GM12878 (cell line): ENCODE results near the gene ZMIZ2. TPM values are rescaled to one million over a fixed set of nuclear protein-coding genes. Genes with fewer than 3 reads are reported as not detected.

Experiments used
- ATAC-seq: fragments of 200-7000 bp; cut with Tn5 transposase; 3 replicates; pipeline ENCODE4 v1.9.1; 2020; ENCODE audit warnings: mild to moderate bottlenecking, moderate library complexity
- BruUV-seq: library from RNA; stranded (reverse); fragments of 400-500 nt; replicated peaks from 2 replicates; lab custom pipeline; 2021; lab: Mats Ljungman, UMichigan
- CTCF ChIA-PET: fragments of 300-600 bp; sonication (Branson Sonifier 250); formaldehyde crosslinking; extraction: SDS; loops from one replicate; lab custom pipeline; 2021; ENCODE audit warnings: inconsistent platforms; lab: Yijun Ruan, JAX
- POLR2A ChIA-PET: fragments of 350-600 bp; formaldehyde crosslinking; extraction: SDS; loops from one replicate; lab custom pipeline; 2021; ENCODE audit warnings: inconsistent platforms; lab: Charles Lee
- RAD21 ChIA-PET: fragments of 300-600 bp; sonication (Branson Sonifier 250); formaldehyde crosslinking; loops from one replicate; lab custom pipeline; 2023; ENCODE audit warnings: antibody characterized with exemption; ENCODE audit not compliant: unreplicated experiment; lab: Charles Lee
- SMC1A ChIA-PET: fragments of 300-600 bp; sonication (Branson Sonifier 250); formaldehyde crosslinking; loops from one replicate; lab custom pipeline; 2023; ENCODE audit not compliant: unreplicated experiment, uncharacterized antibody; lab: Charles Lee
- DNase-seq: peaks from one replicate; pipeline ENCODE4 v3.0.0-alpha.2; 2011; ENCODE audit warnings: low read depth, low spot score
- FAIRE-seq: peaks from 3 replicates; lab custom pipeline; 2011; peaks lifted over from hg19 to GRCh38; lab: Jason Lieb, UNC
- H2AFZ ChIP-seq: 2 replicates; pipeline ENCODE4 v1.6.0; 2011; ENCODE audit warnings: low read depth, low read length, control low read depth; ENCODE audit not compliant: control insufficient read depth
- H3K27ac ChIP-seq: 2 replicates; pipeline ENCODE4 v1.5.1; 2011; ENCODE audit warnings: control low read depth; ENCODE audit not compliant: control insufficient read depth, insufficient read depth
- H3K27me3 ChIP-seq, 2 experiments: replicated peaks in 1 of 2; 2 replicates each; pipeline versions ENCODE4 v1.6.0 to v1.6.1; 2011; ENCODE audit warnings: low read length in 1 of 2; ENCODE audit not compliant: control insufficient read depth in 2 of 2, insufficient read depth in 2 of 2
- H3K36me3 ChIP-seq, 2 experiments: 2 replicates each; pipeline ENCODE4 v1.5.1; 2011; ENCODE audit warnings: low read length in 1 of 2; ENCODE audit not compliant: control insufficient read depth in 2 of 2, insufficient read depth in 2 of 2
- H3K4me1 ChIP-seq: 2 replicates; pipeline ENCODE4 v1.6.1; 2011; ENCODE audit warnings: mild to moderate bottlenecking, low read length, moderate library complexity, mixed read lengths; ENCODE audit not compliant: control insufficient read depth, insufficient read depth
- H3K4me2 ChIP-seq: 2 replicates; pipeline ENCODE4 v1.6.0; 2011; ENCODE audit warnings: control low read depth; ENCODE audit not compliant: control insufficient read depth, insufficient read depth
- H3K4me3 ChIP-seq: fragments of 200-600 bp; sonication (generic); 2 replicates; pipeline ENCODE4 v1.5.1; 2016
- H3K79me2 ChIP-seq: 2 replicates; pipeline ENCODE4 v1.6.0; 2011; ENCODE audit warnings: low read length; ENCODE audit not compliant: control insufficient read depth, insufficient read depth
- H3K9ac ChIP-seq: 2 replicates; pipeline ENCODE4 v1.8.0; 2011; ENCODE audit warnings: low read length, control low read depth, mixed read lengths; ENCODE audit not compliant: control insufficient read depth, insufficient read depth
- H3K9me3 ChIP-seq: replicated peaks from 3 replicates; pipeline ENCODE4 v1.5.1; 2011; ENCODE audit warnings: mild to moderate bottlenecking, low read length; ENCODE audit not compliant: control insufficient read depth, insufficient read depth
- H4K20me1 ChIP-seq: 2 replicates; pipeline ENCODE4 v1.6.0; 2011; ENCODE audit not compliant: control insufficient read depth, insufficient read depth
- CEBPB ChIP-seq, 2 experiments: fragments of 150-350 bp in 1 of 2; IDR thresholded peaks; 2 replicates each; pipeline ENCODE4 v1.6.1; 2012 to 2014; ENCODE audit warnings: low read depth in 2 of 2, low read length in 2 of 2, borderline replicate concordance in 1 of 2, inconsistent platforms in 1 of 2
- CHD4 ChIP-seq: fragments of 200-600 bp; sonication (generic); IDR thresholded peaks from 2 replicates; pipeline ENCODE4 v1.6.1; 2016; ENCODE audit warnings: mild to moderate bottlenecking
- DPF2 ChIP-seq: fragments of 450-650 bp; IDR thresholded peaks from 2 replicates; pipeline ENCODE4 v1.6.1; 2017; ENCODE audit warnings: mild to moderate bottlenecking
- ETV6 ChIP-seq, 2 experiments: fragments of 450-650 bp in 1 of 2; IDR thresholded peaks in 1 of 2; conservative IDR thresholded peaks in 1 of 2; 2 replicates each; pipeline ENCODE4 v1.6.1; 2014; ENCODE audit warnings: antibody characterized with exemption in 1 of 2, borderline replicate concordance in 1 of 2, low read depth in 1 of 2, mild to moderate bottlenecking in 1 of 2, moderate library complexity in 1 of 2
- EZH2 ChIP-seq: IDR thresholded peaks from 2 replicates; pipeline ENCODE4 v1.6.1; 2012; ENCODE audit warnings: low read depth, mild to moderate bottlenecking, control low read depth, inconsistent platforms, low read length, borderline replicate concordance; ENCODE audit not compliant: control insufficient read depth
- KLF5 ChIP-seq: fragments of 450-650 bp; IDR thresholded peaks from 2 replicates; pipeline ENCODE4 v1.6.1; 2014; ENCODE audit warnings: mild to moderate bottlenecking; ENCODE audit not compliant: partially characterized antibody
- NR2C2 ChIP-seq: IDR thresholded peaks from 2 replicates; pipeline ENCODE4 v1.6.1; 2011; ENCODE audit warnings: borderline replicate concordance, low read depth; ENCODE audit not compliant: control insufficient read depth, insufficient read length
- NR2F1 ChIP-seq: fragments of 450-650 bp; conservative IDR thresholded peaks from 2 replicates; pipeline ENCODE4 v1.6.1; 2017; ENCODE audit warnings: mild to moderate bottlenecking
- SREBF1 ChIP-seq: IDR thresholded peaks from 2 replicates; pipeline ENCODE4 v1.6.1; 2012; ENCODE audit warnings: mild to moderate bottlenecking, low read length
- SREBF2 ChIP-seq: IDR thresholded peaks from 2 replicates; pipeline ENCODE4 v1.6.1; 2012; ENCODE audit warnings: mild to moderate bottlenecking, low read length
- SUPT20H ChIP-seq: IDR thresholded peaks from 2 replicates; pipeline ENCODE4 v1.6.1; 2011; ENCODE audit warnings: low read depth, mild to moderate bottlenecking, low read length, moderate library complexity, borderline replicate concordance; ENCODE audit not compliant: control insufficient read depth
- WGBS: methylation state at CpG from one replicate; pipeline ENCODE4 v1.1.6; 2016; ENCODE audit warnings: low lambda C conversion rate; ENCODE audit not compliant: insufficient replicate concordance, insufficient coverage; ENCODE audit errors: missing lambda C conversion rate; 5-methylcytosine and 5-hydroxymethylcytosine counted together
- in situ Hi-C: fragments of 300-500 bp; cut with MboI; formaldehyde crosslinking; loops from 9 replicates; pipeline ENCODE4 v1.14.3; 2018; ENCODE audit warnings: mixed read lengths
- intact Hi-C: fragments of 100-400 bp; cut with micrococcal nuclease; formaldehyde crosslinking; loops from one replicate; pipeline ENCODE4 v1.14.2; 2022; ENCODE audit not compliant: unreplicated experiment
- polyA plus RNA-seq, 11 experiments: library from polyadenylated mRNA; depleted of rRNA in 4 of 11; unstranded in 6 of 11; stranded (reverse) in 5 of 11; fragments of >200 nt; fragmentation: Nextera tagmentation in 4 of 11; fragmentation: Illumina TruSeq in 1 of 11; extraction: Ambion mirVana in 4 of 11; extraction: Trizol in 1 of 11; gene quantifications; 1 replicate in 1 of 11; 2 replicates in 10 of 11; pipeline versions ENCODE4 v1.2.1 to v1.2.3, GENCODE V29; 2011 to 2016; ENCODE audit warnings: inconsistent platforms in 2 of 11, missing spikeins in 2 of 11, low read depth in 1 of 11
- total RNA-seq, 4 experiments: library from RNA; depleted of rRNA in 3 of 4; stranded (reverse); fragments of >200 nt in 3 of 4; fragmentation: Illumina TruSeq in 1 of 4; extraction: Trizol in 1 of 4; gene quantifications; 2 replicates each; pipeline versions ENCODE4 v1.2.1 to v1.2.3, GENCODE V29; 2013 to 2021
- TF ChIP-seq, protein P1 (sequence below): IDR thresholded peaks from 2 replicates; pipeline ENCODE4 v1.6.1; 2012; ENCODE audit warnings: low read depth, low read length, improper control_type of control experiment

The ZMIZ2 gene
- total and polyA plus RNA-seq, 10 of the 15 experiments (the other 5 are each of a cell fraction or from before 2014, with no cell fraction given), result 0.71 to 158 (median 17.0) TPM

DNA sequence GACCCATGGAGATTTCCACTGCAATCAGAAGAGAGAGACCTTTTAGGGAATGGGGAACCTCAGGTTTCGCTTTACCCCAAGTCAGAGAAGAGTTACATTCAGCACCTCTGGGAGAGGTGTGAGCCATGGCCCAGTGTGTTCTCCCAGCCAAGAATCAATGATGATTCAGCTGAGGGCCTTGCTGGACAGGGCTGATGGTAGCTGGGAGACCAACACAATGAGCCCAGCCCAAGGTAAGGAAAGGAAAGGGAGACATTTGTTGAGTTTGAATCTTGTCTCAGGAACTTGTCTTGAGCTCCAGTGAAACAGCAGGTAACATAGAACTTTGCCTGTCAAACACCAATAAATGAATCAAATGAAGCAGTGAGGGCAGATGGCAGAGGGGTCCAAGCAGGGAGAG is 33.8 kb downstream of the ZMIZ2 start:
- H3K4me3 ChIP-seq, result no peak overlapping the region
- ATAC-seq (no peak), FAIRE-seq (no peak), DNase-seq (no peak)
- intact Hi-C loops, result no loop called here
- ChIA-PET RAD21 (no interaction called here), SMC1A (interaction anchor here (1.2 kb wide), 1 partner anchor 16 kb away, joined by 3 read pairs; no protein-coding TSS in a partner anchor)
- no peaks in the 10 kb centered on the region for H3K27me3 ChIP-seq
- H4K20me1 ChIP-seq, result no peaks in the 10 kb centered on the region
- no peak overlapping the region for H2AFZ ChIP-seq
- peaks cover 4% of the 10 kb centered on the region for H3K4me1 ChIP-seq
- no peak overlapping the region for H3K4me2 ChIP-seq
- no peak overlapping the region for H3K27ac ChIP-seq
- no peak overlapping the region for H3K9ac ChIP-seq
- peaks cover 5% of the 10 kb centered on the region; the same call in 2 of the 3 replicates for H3K9me3 ChIP-seq
- H3K36me3 ChIP-seq, result no peaks in the 10 kb centered on the region
- no peaks in the 10 kb centered on the region for H3K79me2 ChIP-seq
- TF ChIP-seq KLF5, result no peak
- TF ChIP-seq, protein P1, sequence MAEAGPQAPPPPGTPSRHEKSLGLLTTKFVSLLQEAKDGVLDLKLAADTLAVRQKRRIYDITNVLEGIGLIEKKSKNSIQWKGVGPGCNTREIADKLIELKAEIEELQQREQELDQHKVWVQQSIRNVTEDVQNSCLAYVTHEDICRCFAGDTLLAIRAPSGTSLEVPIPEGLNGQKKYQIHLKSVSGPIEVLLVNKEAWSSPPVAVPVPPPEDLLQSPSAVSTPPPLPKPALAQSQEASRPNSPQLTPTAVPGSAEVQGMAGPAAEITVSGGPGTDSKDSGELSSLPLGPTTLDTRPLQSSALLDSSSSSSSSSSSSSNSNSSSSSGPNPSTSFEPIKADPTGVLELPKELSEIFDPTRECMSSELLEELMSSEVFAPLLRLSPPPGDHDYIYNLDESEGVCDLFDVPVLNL, result no peak
- no peak for TF ChIP-seq SREBF1
- no peak for TF ChIP-seq DPF2
- no peak for TF ChIP-seq CEBPB (IDR thresholded peaks at IDR 0.05; ENCODE audit: borderline replicate concordance in 1 of 2, low read depth in 2 of 2, low read length in 2 of 2)
- TF ChIP-seq NR2F1, result no peak
- TF ChIP-seq ETV6 (conservative IDR thresholded peaks at IDR 0.05 in 1 of 2, IDR thresholded peaks at IDR 0.05 in 1 of 2; ENCODE audit: borderline replicate concordance in 1 of 2, low read depth in 1 of 2), result no peak
- TF ChIP-seq CHD4, result no peak
- TF ChIP-seq NR2C2, result no peak
- no peak for TF ChIP-seq SREBF2
- TF ChIP-seq SUPT20H, result no peak
- no peak for TF ChIP-seq EZH2
- TF ChIP-seq, all 136 proteins: peak for 0
- in situ Hi-C loops, result no loop called here
- POLR2A ChIA-PET, result no interaction called here
- no TSS peak for BruUV-seq
- WGBS, result 100% methylated on average over 1 of the region's 1 CpG
- CTCF ChIA-PET, result no interaction called here
